ENCODE measurements around the gene ADCY1.

DNA sequence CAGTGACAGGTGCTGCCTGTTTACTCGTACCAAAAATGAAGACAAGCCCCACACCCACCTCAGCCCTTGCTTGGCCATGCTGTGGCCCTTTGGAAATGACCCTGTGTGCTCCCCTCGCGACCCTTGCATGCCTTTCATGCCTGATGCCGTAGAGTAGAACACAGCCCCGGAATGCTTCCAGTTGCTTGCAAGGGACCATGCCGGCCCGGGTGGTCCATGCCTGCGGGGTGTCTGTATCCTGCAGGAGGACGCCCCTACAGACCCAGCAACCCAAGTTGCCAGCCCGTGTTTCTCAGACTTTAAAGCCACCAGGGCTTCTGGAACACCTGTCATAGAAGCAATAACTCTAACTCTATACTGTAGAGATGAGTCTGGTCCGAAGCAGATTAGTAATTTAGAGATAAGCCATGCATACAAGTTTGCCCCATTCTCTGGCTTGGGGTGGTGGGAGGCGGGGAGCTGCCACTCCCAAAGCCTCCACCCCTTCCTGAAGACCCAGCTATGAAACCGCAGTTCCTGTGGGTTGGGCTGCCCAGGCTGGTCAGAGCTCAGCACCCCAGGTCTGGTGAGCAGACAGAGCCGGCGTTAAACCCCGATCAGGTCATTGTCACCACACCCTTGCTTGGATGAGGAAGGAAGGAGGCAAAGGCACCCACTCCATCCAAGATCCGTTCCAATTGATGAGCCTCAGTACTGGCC is 143.5 kb downstream of the ADCY1 start:
- TF ChIP-seq GATA3 (IDR thresholded peaks at IDR 0.05; ENCODE audit: low read depth, low read length) (no peak), GATA2 (IDR thresholded peaks at IDR 0.05; ENCODE audit: low read depth, low read length) (no peak)
